SK-N-MC (cell line): Measurements from ENCODE around the gene VAV3.

ENCODE experiments used
- EZH2 ChIP-seq: fragments of 200-600 bp; sonication (generic); IDR thresholded peaks from one replicate; pipeline ENCODE4 v1.6.1; 2017; ENCODE audit warnings: antibody characterized with exemption
- FOXP2 ChIP-seq: optimal IDR thresholded peaks from 2 replicates; pipeline ENCODE3; 2011; ENCODE audit warnings: mild to moderate bottlenecking, moderate library complexity; ENCODE audit not compliant: insufficient read depth; ENCODE audit errors: extremely low read length, control extremely low read depth
- POLR2AphosphoS5 ChIP-seq: IDR thresholded peaks from 2 replicates; pipeline ENCODE4 v1.6.1; 2012; ENCODE audit warnings: mild to moderate bottlenecking, low read depth, low read length, borderline replicate concordance

GRCh38 chr1:107662971-107663370 is 302.0 kb downstream of the VAV3 start:
- TF ChIP-seq POLR2AphosphoS5 (no peak), EZH2 (no peak), FOXP2 (no peak)
